HCT116 (cell line): ENCODE data around the gene PM20D1. TPM values are rescaled to one million over a fixed set of nuclear protein-coding genes. Genes with fewer than 3 reads are reported as not detected.

Experiments used
- ATAC-seq: fragments of 200-7000 bp; cut with Tn5 transposase; 2 replicates; pipeline ENCODE4 v1.9.1; 2020; ENCODE audit warnings: mild to moderate bottlenecking, moderate library complexity
- BruUV-seq: library from RNA; stranded (reverse); fragments of 400-500 nt; replicated peaks from 2 replicates; lab custom pipeline; 2021; lab: Mats Ljungman, UMichigan
- CTCF ChIA-PET: fragments of 300-600 bp; sonication (Branson Sonifier 250); formaldehyde crosslinking; loops from one replicate; lab custom pipeline; 2021; ENCODE audit warnings: antibody characterized with exemption; lab: Charles Lee
- POLR2A ChIA-PET: fragments of 300-600, 350-600 bp; sonication (Branson Sonifier 250); formaldehyde crosslinking; loops from one replicate; lab custom pipeline; 2021; ENCODE audit warnings: antibody characterized with exemption; lab: Charles Lee
- RAD21 ChIA-PET, 2 experiments: fragments of 300-600 bp; sonication (Branson Sonifier 250); formaldehyde crosslinking; loops; one replicate each; lab custom pipeline; 2023; ENCODE audit warnings: low total read pairs in 2 of 2; ENCODE audit not compliant: uncharacterized antibody in 2 of 2, unreplicated experiment in 2 of 2, low non-redundant PET in 1 of 2; lab: Charles Lee
- DNase-seq: peaks from one replicate; pipeline ENCODE4 v3.0.0-alpha.2; 2010; ENCODE audit warnings: low read depth, low spot score
- H2AFZ ChIP-seq: fragments of 200-600 bp; shearing (Covaris generic), sonication (generic); 2 replicates; pipeline ENCODE4 v1.6.1; 2017; ENCODE audit warnings: low read depth, mixed run types, mixed read lengths, antibody characterized with exemption, low read length; ENCODE audit not compliant: poor library complexity, severe bottlenecking
- H3K27ac ChIP-seq: 2 replicates; pipeline ENCODE4 v1.5.1; 2012; ENCODE audit warnings: low read depth, low read length
- H3K27me3 ChIP-seq: fragments of 200-600 bp; sonication (generic); 2 replicates; pipeline ENCODE4 v1.6.1; 2016; ENCODE audit warnings: mixed run types, low read length, mixed read lengths; ENCODE audit not compliant: insufficient read depth
- H3K36me3 ChIP-seq, 2 experiments: fragments of 200-500 bp in 1 of 2; fragments of 200-600 bp in 1 of 2; sonication (Bioruptor generic) in 1 of 2; sonication (generic) in 1 of 2; 2 replicates each; pipeline versions ENCODE4 v1.5.1 to v1.6.1; 2014 to 2016; ENCODE audit warnings: low read length in 2 of 2, inconsistent platforms in 1 of 2, mixed read lengths in 1 of 2, mixed run types in 1 of 2; ENCODE audit not compliant: insufficient read depth in 2 of 2, control insufficient read depth in 1 of 2
- H3K4me1 ChIP-seq, 2 experiments: fragments of 200-600 bp in 1 of 2; sonication (generic) in 1 of 2; 2 replicates each; pipeline versions ENCODE4 v1.5.1 to v1.6.1; 2012 to 2017; ENCODE audit warnings: low read length in 2 of 2, inconsistent platforms in 1 of 2, mild to moderate bottlenecking in 1 of 2, mixed read lengths in 1 of 2, mixed run types in 1 of 2, moderate library complexity in 1 of 2; ENCODE audit not compliant: insufficient read depth in 2 of 2, control insufficient read depth in 1 of 2
- H3K4me2 ChIP-seq: fragments of 200-600 bp; sonication (generic); 2 replicates; pipeline ENCODE4 v1.6.1; 2017; ENCODE audit warnings: mixed run types, low read length, mixed read lengths
- H3K4me3 ChIP-seq, 2 experiments: fragments of 200-600 bp in 1 of 2; sonication (generic) in 1 of 2; replicated peaks in 1 of 2; 2 replicates each; pipeline ENCODE4 v1.5.1; 2011 to 2016; ENCODE audit warnings: low read length in 2 of 2, control low read depth in 1 of 2, low read depth in 1 of 2, mild to moderate bottlenecking in 1 of 2, mixed read lengths in 1 of 2, mixed run types in 1 of 2
- H3K79me2 ChIP-seq: fragments of 200-600 bp; sonication (generic); 2 replicates; pipeline ENCODE4 v1.6.1; 2017; ENCODE audit warnings: mild to moderate bottlenecking, mixed run types, low read length, moderate library complexity, mixed read lengths; ENCODE audit not compliant: insufficient read depth
- H3K9ac ChIP-seq: fragments of 200-600 bp; sonication (generic); 2 replicates; pipeline ENCODE4 v1.6.1; 2016; ENCODE audit warnings: low read length, mixed read lengths
- H3K9me2 ChIP-seq: fragments of 200-600 bp; sonication (generic), shearing (Covaris generic); 2 replicates; pipeline ENCODE4 v1.6.1; 2017; ENCODE audit warnings: mixed run types, mild to moderate bottlenecking, moderate library complexity; ENCODE audit not compliant: insufficient read depth
- H3K9me3 ChIP-seq, 2 experiments: fragments of 200-500 bp in 1 of 2; fragments of 200-600 bp in 1 of 2; sonication (Bioruptor generic) in 1 of 2; sonication (generic) in 1 of 2; 2 replicates each; pipeline ENCODE4 v1.6.1; 2014 to 2017; ENCODE audit warnings: low read length in 2 of 2, mixed read lengths in 2 of 2, inconsistent platforms in 1 of 2, low read depth in 1 of 2, mild to moderate bottlenecking in 1 of 2, mixed run types in 1 of 2, moderate library complexity in 1 of 2; ENCODE audit not compliant: control insufficient read depth in 1 of 2, insufficient read depth in 1 of 2
- H4K20me1 ChIP-seq: fragments of 200-600 bp; sonication (generic), shearing (Covaris generic); 2 replicates; pipeline ENCODE4 v1.6.1; 2017; ENCODE audit warnings: mixed run types, mild to moderate bottlenecking, moderate library complexity; ENCODE audit not compliant: insufficient read depth
- ATF3 ChIP-seq: IDR thresholded peaks from 2 replicates; pipeline ENCODE4 v1.6.1; 2012
- CBX3 ChIP-seq: IDR thresholded peaks from 2 replicates; pipeline ENCODE4 v1.6.1; 2012; ENCODE audit warnings: low read depth
- CEBPB ChIP-seq: IDR thresholded peaks from 2 replicates; pipeline ENCODE4 v1.6.1; 2012; ENCODE audit warnings: low read depth
- EGR1 ChIP-seq: IDR thresholded peaks from 2 replicates; pipeline ENCODE4 v1.6.1; 2012; ENCODE audit warnings: low read depth
- ELF1 ChIP-seq: IDR thresholded peaks from 2 replicates; pipeline ENCODE4 v1.6.1; 2012; ENCODE audit warnings: low read depth, borderline replicate concordance
- EZH2 ChIP-seq: fragments of 200-600 bp; sonication (generic); IDR thresholded peaks from 2 replicates; pipeline ENCODE4 v1.6.1; 2017; ENCODE audit warnings: antibody characterized with exemption, mixed run types
- EZH2phosphoT487 ChIP-seq: fragments of 200-600 bp; IDR thresholded peaks from 2 replicates; pipeline ENCODE4 v1.6.1; 2018; ENCODE audit warnings: antibody characterized with exemption, borderline replicate concordance
- FOSL1 ChIP-seq: IDR thresholded peaks from 2 replicates; pipeline ENCODE4 v1.6.1; 2012; ENCODE audit warnings: low read depth
- JUND ChIP-seq: IDR thresholded peaks from 2 replicates; pipeline ENCODE4 v1.6.1; 2012
- POLR2A ChIP-seq: IDR thresholded peaks from 2 replicates; pipeline ENCODE4 v1.7.0; 2011; ENCODE audit warnings: borderline replicate concordance; ENCODE audit not compliant: insufficient read depth, insufficient read length; ENCODE audit errors: extremely low read depth
- POLR2AphosphoS5 ChIP-seq: IDR thresholded peaks from 2 replicates; pipeline ENCODE4 v1.6.1; 2011; ENCODE audit warnings: mild to moderate bottlenecking, low read depth, low read length, moderate library complexity
- SIN3A ChIP-seq: IDR thresholded peaks from 2 replicates; pipeline ENCODE4 v1.6.1; 2012; ENCODE audit warnings: low read depth
- SP1 ChIP-seq: IDR thresholded peaks from 2 replicates; pipeline ENCODE4 v1.6.1; 2012; ENCODE audit warnings: low read depth
- SRF ChIP-seq: IDR thresholded peaks from 2 replicates; pipeline ENCODE4 v1.6.1; 2012; ENCODE audit warnings: low read depth
- ZBTB33 ChIP-seq: IDR thresholded peaks from 2 replicates; pipeline ENCODE4 v1.6.1; 2011; ENCODE audit warnings: mild to moderate bottlenecking, low read length, moderate library complexity; ENCODE audit not compliant: insufficient replicate concordance; ENCODE audit errors: extremely low read depth
- intact Hi-C: fragments of 100-400 bp; cut with micrococcal nuclease; formaldehyde crosslinking; loops from 2 replicates; pipeline ENCODE4 v1.10.0; 2022
- total RNA-seq: library from RNA; stranded (reverse); gene quantifications from one replicate; pipeline ENCODE4 v1.2.1, GENCODE V29; 2021; ENCODE audit not compliant: unreplicated experiment
- TF ChIP-seq, protein P1 (sequence below): IDR thresholded peaks from 2 replicates; pipeline ENCODE4 v1.6.1; 2012
- TF ChIP-seq, protein P2 (sequence below): IDR thresholded peaks from 2 replicates; pipeline ENCODE4 v1.6.1; 2012; ENCODE audit warnings: low read depth

Gene PM20D1
- total RNA-seq, 1 experiment from 2014 or later = not detected

DNA sequence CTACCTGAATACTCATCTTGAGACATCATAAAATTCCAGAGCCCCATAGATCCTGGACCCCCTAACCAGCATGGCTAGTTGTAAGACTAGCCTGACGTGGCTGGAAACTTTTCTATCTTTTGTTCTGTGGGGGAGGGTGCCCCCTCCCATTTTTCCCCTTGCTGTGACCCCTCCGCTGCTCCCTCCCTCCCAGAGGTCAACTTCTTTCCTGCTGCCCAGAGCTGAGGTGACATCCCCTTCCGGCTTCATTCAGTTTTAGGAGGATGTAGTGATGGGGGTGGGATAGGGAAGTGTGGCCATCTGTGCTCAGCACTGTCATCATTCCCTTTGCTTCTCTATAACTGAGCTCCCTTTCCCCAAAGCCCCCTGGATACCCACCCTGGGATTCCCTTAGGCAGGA is 32.6 kb downstream of the PM20D1 start:
- Histone ChIP-seq H3K9ac (no peak overlapping the region), H3K4me2 (no peak overlapping the region), H3K4me1 (peaks cover 4 to 10% of the 10 kb centered on the region in 2 experiments; a peak in 3 of 4 replicates), H3K36me3 (no peaks in the 10 kb centered on the region), H3K79me2 (peaks cover 1% of the 10 kb centered on the region), H3K4me3 (no peak overlapping the region), H3K9me2 (no peaks in the 10 kb centered on the region; the same call in 1 of the 2 replicates), H3K27ac (no peak overlapping the region), H2AFZ (no peak overlapping the region), H3K27me3 (no peaks in the 10 kb centered on the region), H3K9me3 (no peaks in the 10 kb centered on the region), H4K20me1 (no peaks in the 10 kb centered on the region)
- RAD21 ChIA-PET = no interaction called here
- CTCF ChIA-PET = no interaction called here
- no TSS peak for BruUV-seq
- no peak for TF ChIP-seq EZH2phosphoT487
- TF ChIP-seq JUND = no peak
- TF ChIP-seq ELF1 = no peak
- no peak for TF ChIP-seq EGR1
- no peak for TF ChIP-seq POLR2AphosphoS5
- no peak for TF ChIP-seq POLR2A
- TF ChIP-seq, protein P1, sequence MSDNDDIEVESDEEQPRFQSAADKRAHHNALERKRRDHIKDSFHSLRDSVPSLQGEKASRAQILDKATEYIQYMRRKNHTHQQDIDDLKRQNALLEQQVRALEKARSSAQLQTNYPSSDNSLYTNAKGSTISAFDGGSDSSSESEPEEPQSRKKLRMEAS = no peak
- TF ChIP-seq CBX3 = no peak
- no peak for TF ChIP-seq EZH2
- no peak for TF ChIP-seq ATF3
- TF ChIP-seq SRF = no peak
- no peak for TF ChIP-seq FOSL1
- no peak for TF ChIP-seq ZBTB33
- TF ChIP-seq SP1 = no peak
- no peak for TF ChIP-seq CEBPB
- TF ChIP-seq SIN3A = no peak
- TF ChIP-seq, protein P2, sequence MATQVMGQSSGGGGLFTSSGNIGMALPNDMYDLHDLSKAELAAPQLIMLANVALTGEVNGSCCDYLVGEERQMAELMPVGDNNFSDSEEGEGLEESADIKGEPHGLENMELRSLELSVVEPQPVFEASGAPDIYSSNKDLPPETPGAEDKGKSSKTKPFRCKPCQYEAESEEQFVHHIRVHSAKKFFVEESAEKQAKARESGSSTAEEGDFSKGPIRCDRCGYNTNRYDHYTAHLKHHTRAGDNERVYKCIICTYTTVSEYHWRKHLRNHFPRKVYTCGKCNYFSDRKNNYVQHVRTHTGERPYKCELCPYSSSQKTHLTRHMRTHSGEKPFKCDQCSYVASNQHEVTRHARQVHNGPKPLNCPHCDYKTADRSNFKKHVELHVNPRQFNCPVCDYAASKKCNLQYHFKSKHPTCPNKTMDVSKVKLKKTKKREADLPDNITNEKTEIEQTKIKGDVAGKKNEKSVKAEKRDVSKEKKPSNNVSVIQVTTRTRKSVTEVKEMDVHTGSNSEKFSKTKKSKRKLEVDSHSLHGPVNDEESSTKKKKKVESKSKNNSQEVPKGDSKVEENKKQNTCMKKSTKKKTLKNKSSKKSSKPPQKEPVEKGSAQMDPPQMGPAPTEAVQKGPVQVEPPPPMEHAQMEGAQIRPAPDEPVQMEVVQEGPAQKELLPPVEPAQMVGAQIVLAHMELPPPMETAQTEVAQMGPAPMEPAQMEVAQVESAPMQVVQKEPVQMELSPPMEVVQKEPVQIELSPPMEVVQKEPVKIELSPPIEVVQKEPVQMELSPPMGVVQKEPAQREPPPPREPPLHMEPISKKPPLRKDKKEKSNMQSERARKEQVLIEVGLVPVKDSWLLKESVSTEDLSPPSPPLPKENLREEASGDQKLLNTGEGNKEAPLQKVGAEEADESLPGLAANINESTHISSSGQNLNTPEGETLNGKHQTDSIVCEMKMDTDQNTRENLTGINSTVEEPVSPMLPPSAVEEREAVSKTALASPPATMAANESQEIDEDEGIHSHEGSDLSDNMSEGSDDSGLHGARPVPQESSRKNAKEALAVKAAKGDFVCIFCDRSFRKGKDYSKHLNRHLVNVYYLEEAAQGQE = no peak
- POLR2A ChIA-PET = no interaction called here
- no peak for DNase-seq
- intact Hi-C loops = no loop called here
- no peak for ATAC-seq
